HS-27A (cell line): Measurements from ENCODE around the gene GBP1.
"Not testable (repeated sequence)": the region's sequence is repeated elsewhere in the genome, so short reads cannot be mapped to it uniquely, and the experiment has no call there.

Experiments used
- DNase-seq: peaks from one replicate; pipeline ENCODE4 v3.0.0-alpha.2; 2012; ENCODE audit warnings: low read depth, missing footprints

Gene GBP1, protein sequence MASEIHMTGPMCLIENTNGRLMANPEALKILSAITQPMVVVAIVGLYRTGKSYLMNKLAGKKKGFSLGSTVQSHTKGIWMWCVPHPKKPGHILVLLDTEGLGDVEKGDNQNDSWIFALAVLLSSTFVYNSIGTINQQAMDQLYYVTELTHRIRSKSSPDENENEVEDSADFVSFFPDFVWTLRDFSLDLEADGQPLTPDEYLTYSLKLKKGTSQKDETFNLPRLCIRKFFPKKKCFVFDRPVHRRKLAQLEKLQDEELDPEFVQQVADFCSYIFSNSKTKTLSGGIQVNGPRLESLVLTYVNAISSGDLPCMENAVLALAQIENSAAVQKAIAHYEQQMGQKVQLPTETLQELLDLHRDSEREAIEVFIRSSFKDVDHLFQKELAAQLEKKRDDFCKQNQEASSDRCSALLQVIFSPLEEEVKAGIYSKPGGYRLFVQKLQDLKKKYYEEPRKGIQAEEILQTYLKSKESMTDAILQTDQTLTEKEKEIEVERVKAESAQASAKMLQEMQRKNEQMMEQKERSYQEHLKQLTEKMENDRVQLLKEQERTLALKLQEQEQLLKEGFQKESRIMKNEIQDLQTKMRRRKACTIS

DNA sequence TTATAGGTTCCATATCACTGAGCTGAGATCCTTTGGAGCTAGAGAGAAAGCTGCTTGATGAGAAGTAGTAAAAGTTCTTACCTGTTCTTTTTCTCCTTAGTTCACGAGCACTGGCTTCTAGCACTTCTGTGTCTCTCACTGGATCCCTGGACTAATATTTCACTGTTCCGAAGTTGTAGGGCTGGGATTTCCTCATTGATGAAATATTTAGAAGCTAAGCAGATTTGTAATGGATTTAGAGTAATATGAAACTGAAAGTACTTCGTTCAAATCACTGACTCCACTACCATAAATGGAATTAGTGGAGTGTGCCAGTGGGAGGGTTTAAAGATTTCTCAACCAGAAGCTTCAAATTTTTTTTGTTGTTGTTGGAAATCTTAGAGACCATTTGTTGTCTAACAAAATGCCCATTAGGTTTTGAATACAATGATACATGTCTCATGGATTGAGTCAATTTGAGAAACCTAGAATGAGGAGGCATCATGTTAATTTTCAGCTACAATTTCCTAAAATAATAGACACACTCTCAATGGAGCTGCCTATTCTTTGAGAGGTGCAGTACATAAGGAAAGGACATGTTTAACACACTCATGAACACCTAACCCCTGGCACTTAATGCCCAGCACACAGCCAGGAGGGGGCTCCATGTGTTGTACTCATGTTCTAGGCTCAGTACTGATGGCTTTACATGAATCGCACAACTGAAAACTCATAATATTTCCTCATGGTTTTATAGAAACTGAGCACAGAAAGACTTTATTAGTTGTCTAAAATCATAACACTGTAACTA is at the start of gene GBP1:
GBP1 (minus strand) TSS at position 130 of the 790 bp plus-strand sequence. CDS start 1,974 bp downstream, outside the sequence.
- no peak for DNase-seq

DNA sequence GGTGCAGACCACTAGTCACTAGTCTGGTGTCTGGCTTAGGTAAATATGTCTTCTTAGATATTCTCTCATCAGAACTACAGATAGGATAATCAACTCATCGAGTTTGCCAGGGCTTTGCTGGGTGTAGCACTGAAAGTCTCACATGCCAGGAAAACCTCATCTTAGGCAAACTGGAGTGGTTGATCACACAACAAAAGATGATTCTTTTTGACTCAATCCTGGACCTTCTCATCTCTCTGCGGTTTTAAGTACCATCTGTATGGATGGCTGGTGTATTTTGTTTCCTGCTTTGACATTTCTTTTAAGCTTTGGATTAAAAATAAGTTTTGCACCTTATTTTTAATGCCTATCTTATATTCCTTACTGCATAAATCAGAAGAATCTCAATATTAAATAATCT is 49.7 kb upstream of the GBP1 start:
- DNase-seq = no peak

DNA sequence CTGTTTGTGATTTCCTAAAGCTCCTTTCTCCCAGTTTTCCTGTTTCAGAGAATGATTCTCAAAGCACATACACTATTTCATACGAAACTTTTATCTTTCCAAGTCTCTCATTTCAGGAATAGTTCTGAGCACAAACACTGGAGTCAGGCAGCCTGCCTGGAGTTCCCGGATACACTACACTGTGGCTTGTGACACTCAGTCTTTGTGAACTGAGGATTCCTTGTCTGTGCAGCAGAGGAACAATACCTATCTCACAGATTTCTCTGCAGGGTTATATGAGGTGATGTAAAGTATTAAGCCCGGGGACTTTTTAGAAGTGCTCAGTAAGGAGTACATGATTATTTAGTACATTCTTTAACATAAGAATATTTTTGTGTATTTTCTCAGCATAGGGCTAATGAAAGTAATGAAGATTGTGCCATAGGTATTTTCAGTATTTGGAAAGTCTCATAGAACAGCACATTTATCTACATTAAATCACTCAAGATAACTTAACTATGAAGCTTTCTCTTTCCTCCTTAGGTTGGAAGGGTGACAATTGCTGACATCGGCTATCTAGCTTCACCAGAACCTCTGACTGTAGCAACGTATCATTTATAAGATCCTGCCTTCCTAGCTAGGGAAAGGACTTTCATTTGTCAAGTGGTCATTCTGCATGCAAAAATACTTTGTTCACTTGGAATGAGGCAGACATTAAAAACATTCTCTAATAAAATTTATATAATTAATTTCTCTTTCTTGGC is 48.0 kb upstream of the GBP1 start:
- DNase-seq = no peak

DNA sequence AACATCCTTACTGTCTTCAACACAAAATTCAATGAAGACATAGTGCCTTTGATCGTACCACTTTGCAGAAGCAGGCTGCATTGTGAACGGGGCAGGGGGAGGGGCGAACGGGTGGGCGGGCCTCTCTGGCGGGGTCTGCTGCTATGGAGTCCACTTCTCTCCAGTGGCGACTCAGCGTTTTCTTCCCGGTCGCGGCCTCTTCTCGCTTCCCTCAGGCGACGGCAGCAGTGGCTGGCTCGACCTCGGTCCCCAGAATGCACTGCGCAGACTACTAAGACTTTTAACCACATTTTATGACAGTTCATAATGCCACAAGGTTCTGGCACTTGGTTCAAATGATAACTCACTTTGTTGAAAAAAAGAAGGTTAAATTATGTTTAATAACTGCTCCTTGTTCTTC is 39.7 kb upstream of the GBP1 start:
- DNase-seq = no peak

DNA sequence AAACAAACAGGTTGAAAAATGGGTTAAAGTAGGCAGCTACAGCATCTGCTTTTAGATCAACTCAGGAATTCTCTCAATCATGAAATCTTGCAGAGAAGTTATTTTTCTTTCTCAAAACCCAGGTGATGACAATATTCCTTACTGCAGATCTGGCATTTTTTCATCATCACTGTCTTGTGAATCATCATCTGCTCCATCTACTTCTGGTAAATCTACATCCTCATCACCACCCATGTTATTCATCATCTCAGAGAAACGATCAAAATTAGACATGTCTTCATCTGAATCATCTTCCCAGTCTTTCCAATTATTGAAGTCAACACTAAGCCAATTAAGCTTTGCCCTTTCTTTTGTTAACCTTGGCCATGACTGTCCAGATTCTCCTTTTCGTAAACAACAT is 39.1 kb upstream of the GBP1 start:
- no peak for DNase-seq

DNA sequence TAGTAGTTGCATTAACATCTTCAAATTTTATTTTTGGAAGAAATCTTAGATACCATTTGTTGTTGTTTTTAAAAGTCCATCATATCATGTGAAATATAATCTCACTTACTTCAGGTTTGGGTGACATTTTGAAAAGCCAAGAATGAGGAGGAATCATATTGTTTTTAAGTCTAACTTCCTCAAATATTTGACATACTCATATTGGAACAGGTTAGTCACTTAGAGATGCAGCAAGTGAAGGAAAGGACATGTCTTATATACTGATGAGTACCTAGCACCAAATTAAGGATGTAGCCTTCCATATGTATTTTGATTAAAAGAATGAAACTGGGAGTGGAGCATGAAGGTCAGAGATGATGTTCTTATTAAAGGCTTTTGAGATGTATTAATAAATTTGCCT is 37.0 kb upstream of the GBP1 start:
- DNase-seq = no peak

DNA sequence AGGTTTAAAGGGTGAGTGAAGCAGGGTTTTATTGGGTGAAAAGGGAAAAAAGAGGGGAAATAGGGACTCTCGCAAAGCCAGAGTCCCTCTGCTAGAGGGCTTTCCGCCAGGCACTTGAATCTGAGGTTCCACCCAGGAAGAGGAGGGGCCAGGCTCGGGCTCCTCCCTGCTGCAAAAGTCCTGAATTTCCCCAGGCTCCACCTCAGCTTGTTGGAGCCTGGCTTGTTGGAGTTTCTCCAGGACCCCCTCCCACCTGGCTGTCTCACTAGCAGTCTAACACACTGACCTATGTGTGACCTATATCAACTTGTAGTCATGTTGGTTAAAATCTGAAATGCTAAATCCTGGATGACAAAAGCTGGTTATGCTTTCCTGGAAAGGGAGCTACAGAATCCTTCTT is 35.4 kb upstream of the GBP1 start:
- no peak for DNase-seq

DNA sequence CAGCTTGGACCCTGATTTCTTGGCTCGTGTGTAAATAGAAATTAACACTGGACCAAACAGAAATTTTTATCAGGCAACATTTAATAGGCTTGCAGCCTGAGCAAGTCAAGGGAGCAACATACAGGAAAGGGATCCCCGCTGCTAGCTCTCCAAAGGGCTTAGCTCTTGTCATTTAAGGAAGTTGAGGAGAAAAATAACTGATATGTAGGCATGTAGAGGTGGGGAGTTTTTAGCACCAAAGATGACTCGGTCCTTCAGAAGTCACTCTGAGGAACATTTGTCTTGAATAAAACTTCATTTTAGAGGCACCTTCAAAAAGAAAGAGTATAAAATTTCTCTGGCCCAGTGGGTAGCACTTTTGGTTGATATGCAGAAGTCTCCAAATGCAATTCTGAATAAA is 33.8 kb upstream of the GBP1 start:
- DNase-seq = no peak

DNA sequence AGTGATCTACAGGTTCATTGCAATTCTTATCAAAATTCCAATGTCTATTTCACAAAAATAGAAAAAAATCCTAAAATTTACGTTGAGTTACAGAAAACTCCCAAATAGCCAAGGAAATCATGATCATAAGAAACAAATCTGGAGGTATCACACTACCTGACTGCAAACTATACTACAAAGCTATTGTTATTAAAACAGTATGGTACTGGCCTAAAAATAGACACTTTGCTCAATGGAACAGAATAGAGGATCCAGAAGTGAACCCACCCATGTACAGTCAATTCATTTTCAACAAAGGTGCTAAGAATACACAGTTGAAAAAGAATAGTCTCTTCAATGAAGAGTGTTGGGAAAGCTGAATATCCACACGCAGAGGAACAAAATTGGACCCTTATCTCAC is 30.7 kb upstream of the GBP1 start:
- no peak for DNase-seq

DNA sequence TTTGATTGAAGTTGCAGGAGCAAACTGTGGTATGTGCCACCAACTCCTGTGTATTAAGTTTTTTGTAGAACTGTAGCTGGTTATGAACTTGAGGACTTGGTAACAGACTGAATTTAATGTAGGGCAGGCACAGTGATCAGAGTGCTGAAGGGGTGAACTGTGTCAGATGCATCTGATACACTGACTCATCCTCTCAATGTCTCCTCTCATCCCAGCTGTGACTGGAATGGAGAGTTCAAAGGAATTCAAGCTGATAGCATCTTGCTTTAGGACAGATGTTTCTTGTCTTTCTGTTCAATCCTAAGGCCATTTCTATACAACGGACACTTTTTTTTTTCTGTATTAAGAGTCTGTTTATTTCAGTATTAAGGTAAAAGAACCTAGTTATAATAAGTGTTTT is 25.0 kb upstream of the GBP1 start:
- DNase-seq = no peak

DNA sequence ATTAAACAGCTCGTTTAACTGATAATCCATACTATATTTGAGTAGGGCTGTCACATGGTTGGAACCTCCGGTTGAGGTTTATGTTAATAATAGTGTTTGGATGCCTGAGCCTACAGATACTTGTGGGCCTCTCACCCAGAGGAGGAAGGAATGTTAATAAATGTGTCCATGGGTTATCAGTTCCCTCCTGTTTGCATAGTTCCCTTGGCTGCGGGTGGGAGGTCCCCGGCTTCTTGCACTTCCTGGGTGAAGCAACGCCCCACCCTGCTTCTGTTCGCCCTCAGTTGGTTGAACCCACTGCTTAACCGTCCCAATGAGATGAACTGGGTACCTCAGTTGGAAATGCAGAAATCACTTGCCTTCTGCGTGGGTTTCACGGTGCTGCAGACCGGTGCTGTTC is 23.6 kb upstream of the GBP1 start:
- no peak for DNase-seq

DNA sequence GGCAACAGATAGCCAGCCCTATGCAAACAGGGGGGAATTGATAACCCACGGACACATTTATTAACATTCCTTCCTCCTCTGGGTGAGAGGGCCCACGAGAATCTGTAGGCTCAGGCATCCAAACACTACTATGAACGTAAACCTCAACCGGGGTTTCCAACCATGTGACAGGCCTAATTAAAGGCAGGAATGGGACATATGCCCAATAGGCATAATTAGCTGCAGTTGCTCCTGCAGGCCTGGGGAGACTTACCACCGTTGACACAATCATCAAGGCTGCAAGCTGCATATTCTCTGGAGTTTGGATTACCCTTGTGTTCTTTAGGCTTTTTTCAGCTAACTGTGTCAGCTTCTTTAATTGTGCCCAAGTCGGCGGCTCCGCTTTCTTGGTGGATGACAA is 22.2 kb upstream of the GBP1 start:
- no peak for DNase-seq

DNA sequence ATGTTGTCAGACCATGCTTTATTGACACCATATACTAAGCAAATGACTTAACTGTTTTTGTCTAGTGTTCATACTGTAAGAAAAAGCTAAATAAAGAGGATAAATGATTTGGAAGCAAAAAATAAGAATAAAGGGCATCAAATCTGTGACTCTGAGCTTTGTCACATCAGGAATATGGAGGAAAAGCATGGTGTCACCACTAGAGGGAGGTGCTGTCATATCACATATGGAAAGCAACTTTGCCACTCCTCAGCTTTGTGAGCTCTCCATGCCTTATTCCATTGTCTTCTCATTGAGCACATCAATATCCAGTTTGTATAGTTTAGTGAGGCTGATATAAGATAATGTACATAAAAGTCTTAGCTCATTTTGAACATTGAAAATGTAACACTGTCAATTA is 20.8 kb upstream of the GBP1 start:
- DNase-seq = no peak

DNA sequence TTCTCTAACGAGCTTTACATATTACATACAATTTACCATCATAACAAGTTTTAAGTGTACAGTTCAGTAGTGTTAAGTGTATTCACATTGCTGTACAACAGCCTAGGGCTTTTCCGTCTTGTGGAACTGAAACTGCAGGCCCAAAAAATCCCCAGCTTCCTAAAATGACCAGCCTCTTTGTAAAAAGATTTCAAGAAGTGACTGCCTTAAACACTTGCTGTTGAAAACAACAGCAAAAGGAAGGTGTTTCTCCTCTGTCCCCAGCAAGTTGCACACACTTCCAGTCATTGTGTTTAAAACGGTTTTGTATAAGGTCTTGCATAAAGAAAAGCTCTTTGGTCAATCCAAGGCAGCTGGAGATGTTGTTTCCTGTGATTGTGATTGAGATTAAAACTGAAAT is 16.0 kb upstream of the GBP1 start:
- no peak for DNase-seq

DNA sequence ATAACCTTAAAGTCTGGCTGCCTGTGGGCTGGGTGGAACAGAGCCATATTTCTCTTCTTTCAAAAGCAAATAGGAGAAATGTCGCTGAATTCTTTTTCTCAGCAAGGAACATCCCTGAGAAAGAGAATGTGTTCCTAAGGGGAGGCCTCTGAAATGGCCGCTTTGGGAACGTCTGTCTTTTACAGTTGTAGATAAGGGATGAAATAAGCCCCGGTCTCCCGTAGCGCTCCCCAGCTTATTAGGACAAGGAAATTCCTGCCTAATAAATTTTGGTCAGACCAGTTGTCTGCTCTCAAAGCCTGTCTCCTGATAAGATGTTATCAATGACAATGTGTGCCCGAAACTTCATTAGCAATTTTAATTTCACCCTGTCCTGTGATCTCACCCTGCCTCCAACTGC is 15.1 kb upstream of the GBP1 start:
- DNase-seq = not testable (repeated sequence)

DNA sequence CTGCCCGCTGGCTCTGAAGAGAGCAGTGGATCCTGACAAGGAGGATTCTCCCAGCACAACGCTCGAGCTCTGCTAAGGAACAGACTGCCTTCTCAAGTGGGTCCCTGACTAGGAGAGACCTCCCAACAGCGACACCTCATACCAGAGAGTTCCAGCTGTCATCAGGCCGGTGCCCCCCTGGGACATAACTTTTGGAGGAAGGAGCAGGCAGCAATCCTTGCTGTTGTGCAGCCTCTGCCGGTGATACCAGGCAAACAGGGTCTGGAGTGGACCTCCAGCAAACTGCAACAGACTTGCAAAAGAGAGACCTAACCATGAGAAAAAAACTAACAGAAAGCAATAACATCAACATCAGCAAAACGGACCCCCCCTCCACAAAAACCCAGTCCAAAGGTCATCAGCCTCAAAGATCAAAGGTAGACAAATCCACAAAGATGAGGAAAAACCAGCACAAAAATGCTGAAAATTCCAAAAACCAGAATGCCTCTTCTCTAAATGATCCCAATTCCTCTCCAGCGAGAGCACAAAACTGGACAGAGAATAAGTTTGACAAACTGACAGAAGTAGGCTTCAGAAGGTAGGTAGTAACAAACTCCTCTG is 7.6 kb upstream of the GBP1 start:
- not testable (repeated sequence) for DNase-seq

DNA sequence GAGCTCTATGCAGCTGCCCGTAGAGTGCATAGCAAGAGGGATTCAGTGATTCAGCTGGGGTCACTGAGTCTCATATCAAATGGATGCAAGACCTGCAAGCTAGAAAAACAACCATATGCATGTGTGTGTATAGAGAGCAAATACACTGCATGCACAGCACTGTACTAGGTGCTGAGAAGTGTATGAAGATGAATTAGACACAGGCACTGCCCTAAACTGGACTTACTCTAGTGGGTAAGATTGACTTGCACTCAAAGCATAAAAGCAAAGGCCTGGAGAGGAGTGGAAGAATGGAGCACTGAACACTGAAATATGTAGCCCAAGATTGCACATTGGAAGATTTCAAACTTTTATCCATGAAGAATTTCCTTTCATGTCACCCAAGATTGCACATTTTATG is 5.5 kb upstream of the GBP1 start:
- DNase-seq = no peak

DNA sequence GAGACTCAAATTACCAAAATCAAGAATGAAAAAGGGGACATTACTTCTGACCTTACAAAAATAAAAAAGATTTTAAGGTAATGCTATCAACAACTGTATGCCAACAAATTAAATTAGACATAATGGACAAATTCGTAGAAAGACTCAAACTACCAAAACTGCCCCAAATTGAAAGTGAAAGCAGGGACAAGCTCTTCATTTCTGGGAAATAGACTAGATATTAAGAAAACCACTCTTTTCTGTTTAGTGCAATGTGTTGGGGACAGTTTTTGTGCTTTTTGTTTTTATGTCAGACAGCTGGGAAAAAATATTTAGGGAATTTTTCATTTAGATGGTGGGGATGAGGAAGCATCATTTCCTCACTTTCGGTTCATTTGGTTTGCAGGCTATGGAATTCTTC is 4.9 kb upstream of the GBP1 start:
- no peak for DNase-seq

DNA sequence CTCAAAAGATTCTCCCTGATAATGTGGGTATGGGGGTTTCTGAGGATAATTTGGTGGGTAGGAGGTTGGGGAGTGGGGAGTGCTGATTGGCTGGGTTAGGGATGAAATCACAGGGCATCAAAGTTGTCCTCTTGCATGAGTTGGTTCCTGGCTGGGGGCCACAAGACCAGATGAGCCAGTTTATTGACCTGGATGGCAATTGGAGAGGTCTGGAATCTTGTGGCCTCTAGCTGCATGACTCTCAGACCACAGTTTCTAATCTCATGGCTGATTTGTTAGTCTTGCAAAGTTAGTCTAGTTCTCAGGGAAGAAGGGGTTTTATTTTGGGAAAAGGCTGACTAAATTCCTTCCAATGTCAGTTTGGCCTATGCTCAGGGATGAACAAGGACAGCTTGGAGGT is 3.3 kb upstream of the GBP1 start:
- DNase-seq = no peak

DNA sequence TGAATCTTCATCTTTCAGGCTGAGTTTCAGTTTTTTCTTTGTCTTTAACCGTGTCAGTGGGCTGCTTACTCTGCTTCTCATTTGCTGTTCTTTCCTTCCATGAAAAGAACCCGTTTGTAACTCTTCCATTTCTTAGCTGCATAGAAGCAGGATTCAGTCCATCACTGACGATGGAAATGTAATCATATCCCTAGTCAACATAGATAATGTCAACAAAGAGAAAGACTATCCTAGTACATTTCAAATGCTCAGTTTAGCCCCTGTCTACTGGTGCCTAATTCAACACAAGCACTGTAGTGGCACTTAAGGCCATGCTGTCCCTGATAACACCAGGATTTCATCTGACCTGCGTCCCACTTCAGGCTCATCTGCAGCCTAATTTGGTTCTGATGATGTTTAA is 376 bp downstream of the GBP1 start:
- DNase-seq = no peak

DNA sequence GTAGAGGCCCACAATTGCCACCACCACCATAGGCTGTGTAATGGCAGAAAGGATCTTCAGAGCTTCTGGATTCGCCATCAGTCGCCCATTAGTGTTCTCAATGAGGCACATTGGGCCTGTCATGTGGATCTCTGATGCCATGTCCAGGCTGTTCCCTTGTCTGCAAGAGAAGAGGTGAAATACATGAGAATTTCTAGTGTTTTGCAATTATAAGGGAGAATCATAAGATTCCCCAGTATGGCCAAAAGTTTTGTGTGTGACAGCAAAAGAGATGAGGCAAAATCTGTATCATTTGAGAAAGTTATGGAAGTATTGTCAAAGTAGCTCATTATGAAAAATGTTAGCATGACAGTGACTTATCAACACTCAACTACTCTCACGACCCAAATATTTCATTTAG is 1.9 kb downstream of the GBP1 start:
- no peak for DNase-seq

DNA sequence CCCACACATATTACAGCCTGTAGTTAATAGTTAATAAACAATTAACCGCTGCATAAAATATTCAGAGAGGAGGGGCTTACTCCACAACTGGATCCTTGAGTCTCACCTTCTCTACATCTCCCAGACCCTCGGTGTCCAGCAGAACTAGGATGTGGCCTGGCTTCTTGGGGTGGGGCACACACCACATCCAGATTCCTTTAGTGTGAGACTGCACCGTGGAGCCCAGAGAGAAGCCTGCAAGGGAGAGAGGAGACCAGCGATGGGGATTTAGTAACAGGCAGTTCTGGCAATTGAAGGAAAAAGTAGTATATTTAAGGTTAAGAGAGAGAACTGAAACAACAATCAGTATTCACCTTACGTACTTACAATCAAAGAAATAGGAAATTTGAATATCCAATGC is 4.9 kb downstream of the GBP1 start:
- no peak for DNase-seq
